Measurements from ENCODE around the gene HK2. TPM values are rescaled to one million over a fixed set of nuclear protein-coding genes. Genes with fewer than 3 reads are reported as not detected.

The HK2 gene
- total RNA-seq, 1 experiment from 2014 or later, result 45.6 TPM

GRCh38 chr2:74938264-74938663 is 104.3 kb downstream of the HK2 start:
- in situ Hi-C loops (cut with HindIII; ENCODE audit: low pct_unique_long_range_greater_than_20kb, low sequenced_read_pairs), result no loop called here
- DNase-seq (ENCODE audit: low read depth), result no peak

- DNase-seq (ENCODE audit: low read depth), result no peak
- in situ Hi-C loops (cut with HindIII; ENCODE audit: low pct_unique_long_range_greater_than_20kb, low sequenced_read_pairs), result no loop called here
Observed at GRCh38 chr2:74939919-74940812, 106.2 kb downstream of the HK2 start.

DNA sequence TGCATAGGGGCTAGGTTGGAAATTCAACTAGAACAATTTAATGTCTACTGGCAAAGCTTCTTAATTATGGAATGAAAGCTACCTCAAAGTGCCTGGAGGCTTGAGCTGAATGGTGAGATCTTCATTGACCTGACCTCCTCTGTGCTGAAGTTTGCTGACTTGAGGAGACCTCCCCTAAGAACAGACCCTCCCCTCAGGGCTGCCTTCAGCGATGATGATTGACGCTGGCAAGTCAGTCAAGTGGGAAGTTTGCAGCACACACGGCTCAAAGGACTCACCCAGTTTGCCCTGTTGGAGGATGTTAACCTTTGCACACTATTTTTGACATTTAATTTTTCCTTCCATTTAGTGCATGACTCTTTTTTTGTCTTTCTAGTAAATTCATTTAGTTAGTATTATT is 107.4 kb downstream of the HK2 start:
- in situ Hi-C loops (cut with HindIII; ENCODE audit: low pct_unique_long_range_greater_than_20kb, low sequenced_read_pairs), result no loop called here
- DNase-seq (ENCODE audit: low read depth), result no peak

DNA sequence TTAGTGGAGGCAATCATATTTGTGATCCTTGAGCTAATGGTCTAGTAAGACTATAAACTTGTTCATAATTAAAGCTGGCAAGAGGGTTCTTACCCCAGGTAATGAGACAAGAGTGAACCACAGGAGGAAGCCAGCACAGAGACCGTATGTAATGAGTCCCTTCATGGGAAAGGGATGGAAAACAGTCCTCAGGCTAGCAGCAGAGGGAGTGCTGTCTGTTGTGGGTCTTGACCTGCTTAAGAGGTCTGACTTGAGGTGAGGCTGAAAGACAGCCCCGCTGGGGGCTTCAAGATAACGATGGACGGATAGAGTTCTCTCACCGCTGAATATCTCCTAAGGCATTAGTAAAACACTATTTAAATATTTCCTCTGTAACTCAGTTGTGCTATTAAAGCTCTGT is 108.3 kb downstream of the HK2 start:
- DNase-seq (ENCODE audit: low read depth), result no peak
- in situ Hi-C loops (cut with HindIII; ENCODE audit: low pct_unique_long_range_greater_than_20kb, low sequenced_read_pairs), result no loop called here

Other genes starting within 250 kb of the HK2 start
- gene M1AP, start 185.8 kb upstream of the HK2 start, total RNA-seq (2014; rRNA removed; shearing (Covaris generic); ENCODE audit: low replicate concordance), result not detected in 2 replicates
- 4.7 and 7.6 TPM in 2 replicates for gene SEMA4F, start 179.9 kb upstream of the HK2 start, total RNA-seq (2014; rRNA removed; shearing (Covaris generic); ENCODE audit: low replicate concordance)
- gene POLE4, start 124.5 kb downstream of the HK2 start, total RNA-seq (2014; rRNA removed; shearing (Covaris generic); ENCODE audit: low replicate concordance), result 66.6 and 68.5 TPM in 2 replicates